Ishikawa (cell line): Measurements from ENCODE around the gene LHX5.

Source experiments
- EGR1 ChIP-seq: IDR thresholded peaks from 2 replicates; pipeline ENCODE4 v1.6.1; 2012
- RAD21 ChIP-seq: IDR thresholded peaks from 2 replicates; pipeline ENCODE4 v1.6.1; 2012; ENCODE audit warnings: low read depth
- REST ChIP-seq: IDR thresholded peaks from 2 replicates; pipeline ENCODE4 v1.6.1; 2012; ENCODE audit warnings: low read depth, mild to moderate bottlenecking
- TAF1 ChIP-seq: IDR thresholded peaks from 2 replicates; pipeline ENCODE4 v1.6.1; 2012; ENCODE audit warnings: low read depth, mild to moderate bottlenecking
- YY1 ChIP-seq: IDR thresholded peaks from 2 replicates; pipeline ENCODE4 v1.6.1; 2012; ENCODE audit warnings: low read depth

- TF ChIP-seq REST: no peak
- TF ChIP-seq TAF1: no peak
- TF ChIP-seq RAD21: no peak
- TF ChIP-seq EGR1: no peak
- no peak for TF ChIP-seq YY1
Observed at GRCh38 chr12:113473400-113473799, 1.7 kb upstream of the LHX5 start.
